GM12801 (cell line): ENCODE results near the gene NHLRC4.

Experiments used
- CTCF ChIP-seq: IDR thresholded peaks from one replicate; pipeline ENCODE4 v1.5.1; 2011; ENCODE audit warnings: control low read depth; ENCODE audit not compliant: insufficient read length; ENCODE audit errors: extremely low read depth

The NHLRC4 gene

DNA sequence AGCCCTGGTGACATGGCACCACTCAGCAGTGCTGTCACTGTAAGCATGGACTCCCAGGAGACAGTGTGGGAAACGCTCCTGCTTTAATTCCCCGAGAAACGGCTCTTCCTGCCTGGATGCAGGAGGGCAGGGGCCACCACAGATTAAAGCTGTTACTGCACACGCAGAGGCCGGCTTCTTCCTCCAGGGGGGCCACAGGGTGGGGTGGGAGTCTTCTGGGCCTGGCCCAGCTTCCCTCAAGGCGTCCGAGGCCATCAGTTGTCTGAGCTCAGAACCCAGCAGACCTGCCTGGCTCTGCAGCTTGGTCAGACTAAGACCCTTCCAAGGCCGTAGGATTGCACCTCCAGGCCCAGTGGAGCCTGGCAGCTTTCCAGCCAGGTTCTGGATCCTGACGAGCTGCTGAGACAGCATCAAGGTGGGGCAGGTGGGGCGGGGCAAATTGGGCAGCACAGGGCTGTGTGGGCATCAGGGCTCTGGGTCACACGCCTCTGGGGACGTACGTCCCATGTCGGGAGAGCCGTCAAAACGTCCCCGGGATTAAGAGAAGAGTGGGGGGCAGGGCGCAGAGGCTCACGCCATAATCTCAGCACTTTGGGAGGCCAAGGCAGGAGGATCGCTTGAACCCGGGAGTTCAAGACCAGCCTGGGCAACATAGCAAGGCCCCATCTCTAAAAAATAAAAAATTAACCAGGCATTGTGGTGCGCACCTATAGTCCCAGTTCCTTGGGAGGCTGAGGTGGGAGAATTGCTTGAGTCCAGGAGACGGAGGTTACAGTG lies 44.3 kb upstream of the NHLRC4 start:
- no peak for TF ChIP-seq CTCF

GRCh38 chr16:523097-523741 lies 43.6 kb upstream of the NHLRC4 start:
- TF ChIP-seq CTCF: no peak

GRCh38 chr16:524274-525040 lies 42.3 kb upstream of the NHLRC4 start:
- TF ChIP-seq CTCF: no peak

GRCh38 chr16:525123-525519 lies 41.7 kb upstream of the NHLRC4 start:
- no peak for TF ChIP-seq CTCF

DNA sequence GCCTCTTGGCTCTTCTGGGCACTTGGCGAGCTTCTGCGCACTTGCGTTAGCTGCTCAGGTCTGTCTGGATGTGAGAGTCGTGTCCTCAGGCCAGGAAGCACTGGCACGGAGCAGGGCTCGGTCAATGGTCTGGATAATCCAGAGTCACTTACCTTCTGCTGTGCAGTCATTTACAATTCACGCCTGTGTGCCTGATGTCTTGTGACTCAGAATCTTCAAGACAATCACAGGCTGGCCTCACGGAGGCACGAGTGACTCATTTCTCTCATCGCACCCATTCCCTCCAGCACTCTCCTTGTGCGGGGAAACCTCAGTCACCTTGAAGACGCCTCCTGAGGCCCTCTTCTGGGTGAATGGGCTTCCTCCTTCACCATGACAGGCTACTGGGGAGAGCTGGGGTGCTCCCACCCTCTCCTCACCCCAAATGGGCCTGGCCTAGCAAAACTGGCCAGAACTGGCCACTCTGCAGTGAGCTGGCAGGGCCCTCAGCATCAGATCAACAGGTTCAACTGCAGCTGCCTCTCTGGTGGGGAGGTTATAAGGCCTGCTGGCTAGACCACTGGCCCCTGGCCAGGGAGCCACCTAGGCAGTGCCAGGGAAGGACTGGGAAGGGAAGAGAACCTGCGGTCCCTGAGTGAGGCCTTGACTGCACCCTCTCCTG lies 41.2 kb upstream of the NHLRC4 start:
- no peak for TF ChIP-seq CTCF

DNA sequence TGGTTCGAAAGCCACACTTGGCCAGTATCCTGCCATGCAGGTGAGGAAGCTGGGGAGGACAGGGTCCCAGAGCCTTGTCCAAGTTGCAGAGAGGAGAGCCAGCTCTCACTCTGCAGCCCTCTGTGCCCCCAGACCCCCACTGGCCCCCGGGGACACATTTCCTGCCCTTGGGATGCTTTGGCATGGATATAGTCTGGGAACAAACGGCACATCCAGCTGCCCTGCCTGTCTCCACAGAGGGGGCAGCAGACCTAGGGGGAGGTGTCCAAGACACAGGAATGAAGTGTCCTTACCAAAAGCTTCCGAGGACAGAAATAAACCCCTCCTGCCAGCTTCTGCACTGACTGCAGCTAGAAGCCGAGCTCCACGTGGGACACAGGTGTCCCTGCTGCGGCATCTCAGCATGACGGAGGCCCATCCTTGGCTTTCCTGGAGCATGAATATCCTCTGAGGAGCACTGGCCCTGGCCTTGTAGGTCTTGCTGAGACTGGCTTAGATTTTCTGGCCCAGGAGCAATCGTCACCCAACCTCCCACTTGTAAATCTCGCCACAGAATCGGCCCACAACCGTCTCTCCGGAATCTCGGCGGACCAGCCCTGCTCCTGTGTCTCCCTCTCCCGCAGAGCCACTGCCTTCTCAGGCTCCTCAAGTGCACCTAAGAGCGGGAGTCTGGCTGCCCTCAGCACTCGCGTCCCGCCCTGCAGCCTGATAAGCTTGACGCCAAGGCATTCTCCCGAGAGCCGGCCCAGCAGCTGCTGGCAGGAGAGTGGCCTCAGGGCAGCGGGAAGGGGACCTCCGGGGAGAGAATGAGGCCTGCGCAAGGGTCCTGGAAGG lies 40.4 kb upstream of the NHLRC4 start:
- TF ChIP-seq CTCF: no peak
